Tibial artery (tissue), 4 donors: ENCODE results near the gene NRROS.
A peak's percentile ranks its signal among the peaks of the same experiment; 100 is the strongest.

ENCODE experiments used
- DNase-seq, 2 donors: peaks; one replicate each; pipeline ENCODE4 v3.0.0-alpha.2; 2019
- H3K27ac ChIP-seq, 2 donors: fragments of 200-600 bp; sonication (generic) in 1 of 2; 1 replicate in 1 of 2; 2 replicates in 1 of 2; pipeline ENCODE4 v1.5.1; 2018 to 2019; ENCODE audit warnings: mild to moderate bottlenecking in 1 of 2
- H3K27me3 ChIP-seq, 2 donors: fragments of 200-600 bp; sonication (generic) in 1 of 2; one replicate each; pipeline versions ENCODE4 v1.5.1 to v1.6.0; 2016 to 2019
- H3K36me3 ChIP-seq, 3 donors: fragments of 200-600 bp; sonication (generic) in 2 of 3; one replicate each; pipeline ENCODE4 v1.5.1; 2016 to 2019; ENCODE audit warnings: mild to moderate bottlenecking in 2 of 3
- H3K4me1 ChIP-seq, 4 donors: fragments of 200-600 bp; sonication (generic) in 2 of 4; 1 replicate in 3 of 4; 2 replicates in 1 of 4; pipeline ENCODE4 v1.5.1; 2016 to 2019
- H3K4me3 ChIP-seq, 2 donors: fragments of 200-600 bp; sonication (generic) in 1 of 2; 1 replicate in 1 of 2; 2 replicates in 1 of 2; pipeline ENCODE4 v1.5.1; 2018 to 2019; ENCODE audit warnings: mild to moderate bottlenecking in 2 of 2
- H3K9me3 ChIP-seq, 3 donors: fragments of 200-600 bp; sonication (generic) in 1 of 3; one replicate each; pipeline ENCODE4 v1.5.1; 2016 to 2019
- intact Hi-C: fragments of 100-400 bp; cut with DNase I; formaldehyde crosslinking; loops from one replicate; pipeline ENCODE4 v1.15.0; 2023; ENCODE audit warnings: low total_unique reads
- TF ChIP-seq, protein P1 (sequence below), 2 experiments: fragments of 200-600 bp in 1 of 2; fragments of 450-650 bp in 1 of 2; IDR thresholded peaks; one replicate each; pipeline ENCODE4 v1.5.1; 2017 to 2019; ENCODE audit warnings: antibody characterized with exemption in 2 of 2, mild to moderate bottlenecking in 1 of 2, moderate library complexity in 1 of 2

NRROS gene

DNA sequence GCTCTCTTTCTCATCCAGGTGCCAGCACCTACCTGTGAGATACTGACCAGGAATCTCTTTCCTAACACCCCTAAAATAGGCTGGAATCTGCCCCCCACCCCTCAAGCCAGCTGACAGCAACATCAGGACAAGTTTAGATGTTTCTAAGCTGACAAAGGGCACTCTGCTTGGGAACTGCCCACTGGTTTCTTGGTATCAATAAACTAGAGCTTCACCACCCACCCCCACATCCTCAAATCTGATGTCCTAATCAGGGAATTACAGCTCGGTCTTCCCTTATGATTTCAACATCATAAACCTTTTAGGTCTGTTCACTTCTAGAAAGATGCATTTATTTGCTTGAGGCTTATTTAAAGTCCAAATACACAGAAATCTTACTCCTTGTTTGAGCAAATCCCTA lies 37.9 kb downstream of the NRROS start:
- H3K4me1 ChIP-seq: no peaks in the 10 kb centered on the region
- H3K27ac ChIP-seq: no peak overlapping the region
- no peaks in the 10 kb centered on the region for H3K9me3 ChIP-seq
- peaks cover 0 to 23% of the 10 kb centered on the region in 2 donors for H3K27me3 ChIP-seq
- intact Hi-C loops: loop anchor here (10.0 kb wide), 1 partner anchor 143 kb away; no protein-coding TSS in a partner anchor
- TF ChIP-seq, protein P1, sequence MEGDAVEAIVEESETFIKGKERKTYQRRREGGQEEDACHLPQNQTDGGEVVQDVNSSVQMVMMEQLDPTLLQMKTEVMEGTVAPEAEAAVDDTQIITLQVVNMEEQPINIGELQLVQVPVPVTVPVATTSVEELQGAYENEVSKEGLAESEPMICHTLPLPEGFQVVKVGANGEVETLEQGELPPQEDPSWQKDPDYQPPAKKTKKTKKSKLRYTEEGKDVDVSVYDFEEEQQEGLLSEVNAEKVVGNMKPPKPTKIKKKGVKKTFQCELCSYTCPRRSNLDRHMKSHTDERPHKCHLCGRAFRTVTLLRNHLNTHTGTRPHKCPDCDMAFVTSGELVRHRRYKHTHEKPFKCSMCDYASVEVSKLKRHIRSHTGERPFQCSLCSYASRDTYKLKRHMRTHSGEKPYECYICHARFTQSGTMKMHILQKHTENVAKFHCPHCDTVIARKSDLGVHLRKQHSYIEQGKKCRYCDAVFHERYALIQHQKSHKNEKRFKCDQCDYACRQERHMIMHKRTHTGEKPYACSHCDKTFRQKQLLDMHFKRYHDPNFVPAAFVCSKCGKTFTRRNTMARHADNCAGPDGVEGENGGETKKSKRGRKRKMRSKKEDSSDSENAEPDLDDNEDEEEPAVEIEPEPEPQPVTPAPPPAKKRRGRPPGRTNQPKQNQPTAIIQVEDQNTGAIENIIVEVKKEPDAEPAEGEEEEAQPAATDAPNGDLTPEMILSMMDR (IDR thresholded peaks at IDR 0.05): no peak
- no peaks in the 10 kb centered on the region for H3K36me3 ChIP-seq
- no peak for DNase-seq
- no peak overlapping the region for H3K4me3 ChIP-seq

DNA sequence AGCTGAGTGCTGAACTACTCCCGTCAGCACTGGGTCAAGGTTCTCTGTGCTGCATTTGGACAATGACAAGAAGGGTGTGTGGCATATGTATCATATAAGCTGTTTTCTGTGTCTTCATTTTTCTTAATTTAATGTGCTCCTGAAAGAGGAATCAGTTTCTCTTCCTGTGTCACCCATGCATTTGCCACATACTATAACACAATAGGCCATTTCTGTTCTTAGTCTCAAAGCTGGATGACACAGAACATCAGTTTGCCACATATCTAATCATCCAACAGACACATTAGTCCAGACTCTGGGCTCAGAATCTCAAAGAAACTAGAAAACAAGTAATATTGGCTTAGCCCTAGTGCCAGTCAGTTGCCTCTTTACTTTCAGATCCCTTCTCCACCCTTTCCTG lies 38.4 kb downstream of the NRROS start:
- DNase-seq: no peak
- no peak overlapping the region for H3K4me3 ChIP-seq
- TF ChIP-seq, protein P1 (IDR thresholded peaks at IDR 0.05): no peak
- no peak overlapping the region for H3K27ac ChIP-seq
- H3K27me3 ChIP-seq: peaks cover 0 to 23% of the 10 kb centered on the region in 2 donors
- no peaks in the 10 kb centered on the region for H3K36me3 ChIP-seq
- no peaks in the 10 kb centered on the region for H3K9me3 ChIP-seq
- no peaks in the 10 kb centered on the region for H3K4me1 ChIP-seq
- intact Hi-C loops: loop anchor here (10.0 kb wide), 1 partner anchor 143 kb away; no protein-coding TSS in a partner anchor

DNA sequence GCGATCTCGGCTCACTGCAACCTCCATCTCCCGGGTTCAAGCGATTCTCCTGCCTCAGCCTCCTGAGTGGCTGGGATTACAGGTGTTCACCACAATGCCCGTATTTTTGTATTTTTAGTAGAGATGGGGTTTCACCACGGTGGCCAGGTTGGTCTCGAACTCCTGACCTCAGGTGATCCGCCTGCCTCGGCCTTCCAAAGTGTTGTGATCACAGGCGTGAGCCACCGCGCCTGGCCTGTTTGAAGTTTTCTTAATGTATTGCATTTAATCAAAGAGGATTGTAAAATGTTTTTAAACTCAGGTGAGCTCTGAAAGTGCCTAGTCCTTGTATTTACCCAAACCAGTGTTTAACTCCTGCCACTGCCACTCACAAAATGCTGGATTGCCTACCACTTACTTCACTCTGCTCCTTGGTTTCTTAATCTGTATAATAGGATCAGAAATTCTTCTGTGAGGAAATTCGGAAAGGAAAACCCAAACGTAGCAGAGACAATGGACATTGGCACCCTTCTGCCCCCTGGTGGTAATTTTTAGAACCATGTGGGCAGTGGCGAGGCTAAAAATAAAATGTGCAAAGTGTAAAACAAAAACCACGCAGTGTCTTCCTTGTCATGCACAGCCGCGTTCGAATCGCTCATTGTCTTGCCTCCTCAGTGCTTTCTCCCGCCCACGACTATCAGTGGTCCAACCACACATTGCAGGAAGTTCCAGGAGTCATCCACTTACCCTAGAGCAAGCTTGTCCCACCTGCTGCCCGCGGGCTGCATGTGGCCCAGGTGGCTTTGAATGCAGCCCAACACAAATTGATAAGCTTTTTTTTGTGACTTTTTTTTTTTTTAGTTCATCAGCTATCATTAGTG lies 45.3 kb downstream of the NRROS start:
- peaks cover 0 to 9% (median 0%) of the 10 kb centered on the region in 4 donors for H3K4me1 ChIP-seq
- no peaks in the 10 kb centered on the region for H3K9me3 ChIP-seq
- H3K27me3 ChIP-seq: no peaks in the 10 kb centered on the region
- no peak overlapping the region for H3K4me3 ChIP-seq
- DNase-seq: peak; percentile 64 to 70
- TF ChIP-seq, protein P1 (IDR thresholded peaks at IDR 0.05): peak; percentile 82 to 86
- no peak overlapping the region for H3K27ac ChIP-seq
- H3K36me3 ChIP-seq: no peaks in the 10 kb centered on the region
- intact Hi-C loops: loop anchor here (5.0 kb wide), 1 partner anchor 82 kb away; no protein-coding TSS in a partner anchor

DNA sequence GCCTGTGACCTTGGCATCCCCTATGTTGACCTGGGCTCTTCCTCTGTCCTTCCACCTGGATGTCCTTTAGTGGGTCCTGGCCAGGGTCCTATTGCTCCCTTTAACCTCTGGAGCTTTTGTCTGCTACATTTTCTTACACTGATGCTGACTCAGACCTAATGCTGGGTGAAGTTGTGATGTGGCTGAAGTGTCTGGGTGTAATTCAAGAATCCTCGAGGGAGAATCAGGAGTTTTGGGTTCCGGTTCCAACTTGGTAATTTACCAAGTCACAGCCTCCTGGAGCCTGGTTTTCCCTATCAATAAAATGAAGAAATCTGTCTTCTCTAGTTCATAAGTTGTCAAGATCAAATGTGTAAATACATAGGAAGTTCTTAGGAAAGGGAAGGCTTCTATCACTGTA lies 46.9 kb downstream of the NRROS start:
- H3K4me3 ChIP-seq: no peak overlapping the region
- no peaks in the 10 kb centered on the region for H3K9me3 ChIP-seq
- H3K27ac ChIP-seq: no peak overlapping the region
- peaks cover 0 to 9% (median 0%) of the 10 kb centered on the region in 4 donors for H3K4me1 ChIP-seq
- intact Hi-C loops: no loop called here
- DNase-seq: no peak
- peaks cover 0 to 7% of the 10 kb centered on the region in 2 donors for H3K27me3 ChIP-seq
- no peaks in the 10 kb centered on the region for H3K36me3 ChIP-seq
- TF ChIP-seq, protein P1 (IDR thresholded peaks at IDR 0.05): no peak

DNA sequence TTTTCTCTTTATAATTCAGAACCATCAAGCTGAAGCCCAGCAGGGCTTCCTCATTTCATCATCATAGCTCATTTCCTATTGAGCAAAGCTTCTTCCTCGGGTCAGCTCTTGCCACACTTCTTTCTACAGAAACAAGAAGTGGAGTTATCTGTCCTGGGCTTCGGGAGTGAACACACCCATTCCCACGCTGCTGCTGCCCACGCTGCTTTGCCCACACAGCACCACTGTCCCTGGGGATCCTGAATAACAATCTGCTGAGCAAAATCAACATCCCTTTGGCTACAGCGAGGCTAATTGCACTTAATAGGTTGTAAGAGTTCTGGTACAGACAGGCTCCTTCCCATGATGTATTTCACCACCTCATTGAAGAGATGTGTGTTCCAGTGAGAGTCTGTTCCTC lies 48.9 kb downstream of the NRROS start:
- intact Hi-C loops: no loop called here
- peaks cover 0 to 9% (median 0%) of the 10 kb centered on the region in 4 donors for H3K4me1 ChIP-seq
- no peak overlapping the region for H3K27ac ChIP-seq
- peaks cover 0 to 10% of the 10 kb centered on the region in 2 donors for H3K27me3 ChIP-seq
- DNase-seq: peak in 1 of 2 donors; percentile 72
- no peaks in the 10 kb centered on the region for H3K36me3 ChIP-seq
- H3K9me3 ChIP-seq: no peaks in the 10 kb centered on the region
- H3K4me3 ChIP-seq: no peak overlapping the region
- TF ChIP-seq, protein P1 (IDR thresholded peaks at IDR 0.05): no peak
